Peyer's patch (tissue), 4 donors: Measurements from ENCODE around the gene ZNF487. TPM values are rescaled to one million over a fixed set of nuclear protein-coding genes. Genes with fewer than 3 reads are reported as not detected.
A peak's percentile ranks its signal among the peaks of the same experiment; 100 is the strongest.

Experiments used
- DNase-seq, 3 donors: peaks; one replicate each; pipeline ENCODE4 v3.0.0-alpha.2; 2017 to 2019
- H3K27ac ChIP-seq, 4 donors: fragments of 200-600 bp; sonication (generic); one replicate each; pipeline ENCODE4 v1.5.1; 2016 to 2019
- H3K27me3 ChIP-seq, 2 donors: fragments of 200-600 bp; sonication (generic); one replicate each; pipeline ENCODE4 v1.5.1; 2019
- H3K36me3 ChIP-seq, 3 donors: fragments of 200-600 bp; sonication (generic); one replicate each; pipeline ENCODE4 v1.5.1; 2016 to 2019
- H3K4me1 ChIP-seq, 4 donors: fragments of 200-600 bp; sonication (generic); one replicate each; pipeline ENCODE4 v1.5.1; 2016 to 2019
- H3K4me3 ChIP-seq, 4 donors: fragments of 200-600 bp; sonication (generic); 1 replicate in 3 of 4; 2 replicates in 1 of 4; pipeline ENCODE4 v1.5.1; 2016 to 2019; ENCODE audit warnings: mild to moderate bottlenecking in 1 of 4
- H3K9me3 ChIP-seq, 4 donors: fragments of 200-600 bp; sonication (generic); one replicate each; pipeline ENCODE4 v1.5.1; 2016 to 2019; ENCODE audit warnings: mild to moderate bottlenecking in 1 of 4
- POLR2A ChIP-seq, 2 donors: fragments of 450-650 bp; IDR thresholded peaks; one replicate each; pipeline ENCODE4 v1.5.1; 2017; ENCODE audit warnings: antibody characterized with exemption in 2 of 2, mild to moderate bottlenecking in 2 of 2, moderate library complexity in 2 of 2
- total RNA-seq, 4 donors: library from RNA; depleted of rRNA; stranded (reverse); fragments of >200 nt; gene quantifications; one replicate each; pipeline ENCODE4 v1.1.0, GENCODE V29; 2016
- TF ChIP-seq, protein P1 (sequence below), 6 experiments: fragments of 450-650 bp in 4 of 6; fragments of 200-600 bp in 2 of 6; sonication (generic) in 1 of 6; IDR thresholded peaks; one replicate each; pipeline ENCODE4 v1.5.1; 2017 to 2019; ENCODE audit warnings: antibody characterized with exemption in 6 of 6, mild to moderate bottlenecking in 3 of 6, moderate library complexity in 1 of 6

Gene ZNF487
- total RNA-seq, 4 donors from 2014 or later: 21.5 to 51.7 (median 26.9) TPM

DNA sequence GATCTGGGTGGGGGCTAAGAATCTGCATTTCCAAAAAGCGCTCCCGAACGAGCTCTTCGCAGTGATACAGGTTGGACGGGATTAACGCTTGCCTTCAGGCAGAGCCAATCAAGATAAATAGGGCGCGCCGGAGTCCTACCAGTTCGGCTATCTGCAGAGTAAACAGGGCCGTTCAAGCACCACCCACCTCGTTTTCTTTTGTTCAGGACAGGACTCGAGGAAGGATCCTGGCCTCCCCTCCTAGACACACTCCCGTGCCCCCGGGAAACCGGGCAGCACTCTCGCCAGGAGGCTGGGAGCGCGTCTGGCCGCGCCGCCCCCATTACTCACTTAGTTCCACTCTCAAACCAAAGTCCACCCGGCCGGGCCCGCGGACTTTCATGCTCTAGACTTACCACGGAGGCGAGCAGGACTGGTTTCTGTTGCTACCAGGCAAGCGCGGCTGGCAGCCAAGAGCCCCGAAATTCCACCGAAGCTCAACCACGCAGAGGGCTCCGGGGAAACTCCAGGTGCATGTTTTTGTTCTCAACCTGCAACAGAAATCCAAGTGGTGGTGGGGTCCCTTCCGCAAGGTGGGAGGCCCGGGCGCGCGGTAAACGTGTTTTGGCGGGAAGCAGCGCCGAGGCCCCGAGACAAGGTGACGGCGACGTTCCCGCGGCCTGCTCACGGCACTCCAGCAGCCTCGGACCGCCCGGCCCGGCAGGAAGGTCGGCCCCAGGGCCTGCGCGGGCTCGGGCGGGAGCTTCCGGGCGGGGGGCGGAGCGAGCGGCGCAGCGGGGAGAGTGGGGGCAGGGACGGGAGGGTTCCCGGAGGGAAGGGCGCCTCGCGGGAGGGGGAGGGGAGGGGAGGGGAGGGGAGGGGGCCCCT, 40.6 kb upstream of the ZNF487 start:
- Histone ChIP-seq H3K27ac (peak overlapping the region; percentile 98 to 100 (median 100)), H3K4me3 (peak overlapping the region; percentile 87 to 93 (median 92)), H3K4me1 (peaks cover 0 to 60% (median 21%) of the 10 kb centered on the region in 4 donors), H3K27me3 (no peaks in the 10 kb centered on the region), H3K36me3 (peaks cover 0 to 31% (median 0%) of the 10 kb centered on the region in 3 donors), H3K9me3 (no peaks in the 10 kb centered on the region)
- TF ChIP-seq, protein P1, sequence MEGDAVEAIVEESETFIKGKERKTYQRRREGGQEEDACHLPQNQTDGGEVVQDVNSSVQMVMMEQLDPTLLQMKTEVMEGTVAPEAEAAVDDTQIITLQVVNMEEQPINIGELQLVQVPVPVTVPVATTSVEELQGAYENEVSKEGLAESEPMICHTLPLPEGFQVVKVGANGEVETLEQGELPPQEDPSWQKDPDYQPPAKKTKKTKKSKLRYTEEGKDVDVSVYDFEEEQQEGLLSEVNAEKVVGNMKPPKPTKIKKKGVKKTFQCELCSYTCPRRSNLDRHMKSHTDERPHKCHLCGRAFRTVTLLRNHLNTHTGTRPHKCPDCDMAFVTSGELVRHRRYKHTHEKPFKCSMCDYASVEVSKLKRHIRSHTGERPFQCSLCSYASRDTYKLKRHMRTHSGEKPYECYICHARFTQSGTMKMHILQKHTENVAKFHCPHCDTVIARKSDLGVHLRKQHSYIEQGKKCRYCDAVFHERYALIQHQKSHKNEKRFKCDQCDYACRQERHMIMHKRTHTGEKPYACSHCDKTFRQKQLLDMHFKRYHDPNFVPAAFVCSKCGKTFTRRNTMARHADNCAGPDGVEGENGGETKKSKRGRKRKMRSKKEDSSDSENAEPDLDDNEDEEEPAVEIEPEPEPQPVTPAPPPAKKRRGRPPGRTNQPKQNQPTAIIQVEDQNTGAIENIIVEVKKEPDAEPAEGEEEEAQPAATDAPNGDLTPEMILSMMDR (IDR thresholded peaks at IDR 0.05): peak in 1 of 6 experiments; percentile 1
- peak; percentile 70 to 82 for TF ChIP-seq POLR2A (IDR thresholded peaks at IDR 0.05)
- peak; percentile 69 to 90 (median 89) for DNase-seq

DNA sequence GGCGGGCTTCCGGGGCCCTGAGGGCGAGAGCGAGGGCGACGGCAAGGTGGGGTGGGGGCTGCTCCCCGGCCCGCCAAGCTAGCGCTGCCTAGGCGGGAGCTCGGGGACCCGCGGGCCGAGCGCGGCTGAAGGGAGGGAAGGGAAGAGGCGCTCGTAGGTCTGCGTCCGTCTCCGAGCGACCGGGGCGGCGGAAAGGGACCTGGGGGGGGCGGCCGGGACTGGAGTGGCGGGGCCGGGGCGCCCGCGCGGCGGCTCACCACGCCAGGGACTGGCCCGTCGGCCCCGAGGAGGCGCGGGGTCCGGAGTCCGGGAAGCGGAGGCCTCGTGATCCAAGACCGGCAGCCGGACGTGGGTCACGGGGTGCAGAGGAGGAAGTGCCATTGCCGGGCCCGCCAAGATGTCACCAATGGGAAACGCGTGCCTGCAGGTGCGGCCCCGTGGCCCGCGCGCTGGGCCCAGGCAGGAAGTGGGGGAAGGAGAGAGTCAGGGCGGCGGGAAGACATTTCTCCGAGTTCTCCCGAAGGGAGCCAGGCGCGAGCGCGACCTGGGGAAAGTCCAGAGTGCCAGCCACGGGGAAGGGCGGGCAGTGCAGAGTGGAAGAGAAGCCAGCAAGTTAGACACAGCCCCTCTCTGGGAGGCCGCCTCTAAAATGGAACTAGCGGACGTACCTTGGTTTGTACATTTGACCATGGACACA, 39.8 kb upstream of the ZNF487 start:
- Histone ChIP-seq H3K4me1 (peaks cover 0 to 58% (median 22%) of the 10 kb centered on the region in 4 donors), H3K36me3 (peaks cover 0 to 23% (median 0%) of the 10 kb centered on the region in 3 donors), H3K4me3 (peak overlapping the region; percentile 87 to 93 (median 92)), H3K27me3 (no peaks in the 10 kb centered on the region), H3K27ac (peak overlapping the region; percentile 98 to 100 (median 100)), H3K9me3 (no peaks in the 10 kb centered on the region)
- peak; percentile 87 to 88 for TF ChIP-seq POLR2A (IDR thresholded peaks at IDR 0.05)
- TF ChIP-seq, protein P1 (IDR thresholded peaks at IDR 0.05): peak in 1 of 6 experiments; percentile 5
- peak; percentile 92 to 97 (median 96) for DNase-seq

GRCh38 chr10:43398939-43399319, 38.0 kb upstream of the ZNF487 start:
- peak overlapping the region in 2 of 4 donors; percentile 87 to 92 for H3K4me3 ChIP-seq
- H3K9me3 ChIP-seq: no peaks in the 10 kb centered on the region
- H3K27me3 ChIP-seq: no peaks in the 10 kb centered on the region
- no peak for DNase-seq
- H3K36me3 ChIP-seq: peaks cover 0 to 5% (median 0%) of the 10 kb centered on the region in 3 donors
- TF ChIP-seq, protein P1 (IDR thresholded peaks at IDR 0.05): no peak
- TF ChIP-seq POLR2A (IDR thresholded peaks at IDR 0.05): no peak
- peaks cover 3 to 73% (median 31%) of the 10 kb centered on the region in 4 donors for H3K4me1 ChIP-seq
- H3K27ac ChIP-seq: peak overlapping the region; percentile 98 to 100 (median 100)

DNA sequence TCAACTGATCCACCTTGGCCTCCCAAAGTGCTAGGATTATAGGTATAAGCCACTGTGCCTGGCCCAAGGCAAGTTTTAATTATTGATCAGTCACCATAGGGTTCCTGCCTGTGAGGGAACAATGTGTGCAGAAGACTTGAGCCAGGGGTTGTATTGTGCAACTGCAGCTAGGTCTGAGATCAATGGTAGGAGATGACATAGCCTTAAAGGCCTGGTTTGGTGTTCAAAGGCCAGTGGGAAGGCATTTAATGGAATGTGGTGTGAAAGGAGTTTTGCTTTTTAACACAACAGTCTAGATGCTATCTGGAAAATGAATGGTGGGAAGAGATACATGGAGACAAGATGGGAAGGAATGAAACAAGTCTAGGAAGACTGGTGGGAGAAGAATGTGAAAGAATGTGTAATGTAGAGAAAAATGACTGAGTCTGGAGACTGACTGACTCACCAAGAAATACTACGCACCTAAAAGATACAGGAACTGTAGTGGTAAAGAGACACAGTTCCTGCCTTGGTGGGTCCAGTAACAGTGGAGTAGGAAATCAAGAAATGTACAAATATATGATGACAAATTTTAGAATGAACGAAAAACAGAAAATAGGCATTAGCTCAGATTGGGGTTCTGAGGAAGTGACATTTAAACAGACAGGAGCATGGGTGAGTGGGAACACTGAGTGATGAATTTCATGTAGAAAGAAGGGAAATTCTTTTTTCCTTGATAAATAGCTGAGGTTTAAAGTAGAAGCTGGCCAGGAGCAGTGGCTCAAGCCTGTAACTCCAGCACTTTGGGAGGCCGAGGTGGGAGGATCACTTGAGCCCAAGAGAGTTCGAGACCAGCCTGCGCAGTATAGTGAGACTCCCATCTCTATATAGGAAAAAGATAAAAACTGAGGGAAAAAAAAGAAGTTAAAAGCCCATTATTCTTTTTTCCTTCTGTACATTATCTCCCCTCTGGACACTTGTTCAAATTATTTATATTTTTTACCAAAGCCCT, 37.3 kb upstream of the ZNF487 start:
- H3K27ac ChIP-seq: peak overlapping the region; percentile 98 to 100 (median 100)
- H3K36me3 ChIP-seq: no peaks in the 10 kb centered on the region
- H3K4me1 ChIP-seq: peaks cover 3 to 76% (median 33%) of the 10 kb centered on the region in 4 donors
- peak in 1 of 2 donors; percentile 56 for TF ChIP-seq POLR2A (IDR thresholded peaks at IDR 0.05)
- TF ChIP-seq, protein P1 (IDR thresholded peaks at IDR 0.05): no peak
- H3K4me3 ChIP-seq: peak overlapping the region in 2 of 4 donors; percentile 87 to 92
- DNase-seq: peak in 1 of 3 donors; percentile 68
- no peaks in the 10 kb centered on the region for H3K27me3 ChIP-seq
- no peaks in the 10 kb centered on the region for H3K9me3 ChIP-seq
